Mesothelial cell of epicardium (in vitro differentiated cells): Measurements from ENCODE around the gene TMEM43. TPM values are rescaled to one million over a fixed set of nuclear protein-coding genes. Genes with fewer than 3 reads are reported as not detected.

ENCODE experiments used
- DNase-seq, 2 experiments: peaks; one replicate each; pipeline ENCODE4 v3.0.0; 2021; ENCODE audit warnings: low spot score in 2 of 2; ENCODE audit not compliant: unreplicated experiment in 2 of 2
- H3K27ac Mint-ChIP-seq: 2 replicates; pipeline ENCODE4 v1.8.0; 2021; ENCODE audit warnings: mixed read lengths
- H3K27me3 Mint-ChIP-seq: 2 replicates; pipeline ENCODE4 v1.8.0; 2021; ENCODE audit warnings: low read depth, mixed read lengths
- H3K36me3 Mint-ChIP-seq: 2 replicates; pipeline ENCODE4 v1.8.0; 2021; ENCODE audit warnings: mixed read lengths
- H3K4me1 Mint-ChIP-seq: 2 replicates; pipeline ENCODE4 v1.8.0; 2021; ENCODE audit warnings: mixed read lengths
- H3K4me3 Mint-ChIP-seq: 2 replicates; pipeline ENCODE4 v1.8.0; 2021; ENCODE audit warnings: mild to moderate bottlenecking, moderate library complexity, mixed read lengths
- H3K9me3 Mint-ChIP-seq: 2 replicates; pipeline ENCODE4 v1.8.0; 2021; ENCODE audit warnings: mixed read lengths
- CTCF ChIP-seq: fragments of 200-600 bp; sonication (generic); IDR thresholded peaks from one replicate; pipeline ENCODE4 v1.5.0; 2021; ENCODE audit warnings: antibody characterized with exemption; ENCODE audit not compliant: unreplicated experiment
- total RNA-seq: library from RNA; stranded (reverse); gene quantifications from 3 replicates; pipeline ENCODE4 v1.2.1, GENCODE V29; 2021

Gene TMEM43
- total RNA-seq, 1 donor from 2014 or later = 50.0 TPM

GRCh38 chr3:14126017-14126886 is 1.4 kb downstream of the TMEM43 start:
- Mint-ChIP-seq H3K9me3 (no peaks in the 10 kb centered on the region), H3K27me3 (no peaks in the 10 kb centered on the region), H3K27ac (peak overlapping the region; percentile 100), H3K4me1 (peaks cover 41% of the 10 kb centered on the region), H3K4me3 (peak overlapping the region; percentile 100), H3K36me3 (peaks cover 20% of the 10 kb centered on the region)
- DNase-seq = no peak
- no peak for TF ChIP-seq CTCF

- H3K4me3 Mint-ChIP-seq = peak overlapping the region; percentile 100
- H3K9me3 Mint-ChIP-seq = no peaks in the 10 kb centered on the region
- H3K36me3 Mint-ChIP-seq = peaks cover 22% of the 10 kb centered on the region
- H3K27me3 Mint-ChIP-seq = no peaks in the 10 kb centered on the region
- no peak for TF ChIP-seq CTCF
- peak overlapping the region; percentile 100 for H3K27ac Mint-ChIP-seq
- H3K4me1 Mint-ChIP-seq = peaks cover 35% of the 10 kb centered on the region
- DNase-seq = peak in 1 of 2 experiments; percentile 10
Observed at GRCh38 chr3:14126887-14127505, 2.1 kb downstream of the TMEM43 start.

- H3K27me3 Mint-ChIP-seq = no peaks in the 10 kb centered on the region
- H3K4me1 Mint-ChIP-seq = peaks cover 29% of the 10 kb centered on the region
- H3K36me3 Mint-ChIP-seq = peaks cover 23% of the 10 kb centered on the region
- TF ChIP-seq CTCF = no peak
- peak in 1 of 2 experiments; percentile 6 for DNase-seq
- H3K27ac Mint-ChIP-seq = peak overlapping the region; percentile 5
- H3K4me3 Mint-ChIP-seq = peak overlapping the region; percentile 3
- no peaks in the 10 kb centered on the region for H3K9me3 Mint-ChIP-seq
Observed at GRCh38 chr3:14127516-14128161, 2.8 kb downstream of the TMEM43 start.

- Mint-ChIP-seq H3K27me3 (no peaks in the 10 kb centered on the region), H3K36me3 (peaks cover 23% of the 10 kb centered on the region), H3K9me3 (no peaks in the 10 kb centered on the region), H3K4me3 (no peak overlapping the region), H3K4me1 (peaks cover 20% of the 10 kb centered on the region), H3K27ac (no peak overlapping the region)
- DNase-seq = no peak
- TF ChIP-seq CTCF = no peak
Observed at GRCh38 chr3:14128724-14129123, 3.9 kb downstream of the TMEM43 start.

- H3K9me3 Mint-ChIP-seq = no peaks in the 10 kb centered on the region
- no peak overlapping the region for H3K27ac Mint-ChIP-seq
- no peak for TF ChIP-seq CTCF
- peaks cover 23% of the 10 kb centered on the region for H3K36me3 Mint-ChIP-seq
- H3K4me1 Mint-ChIP-seq = peaks cover 16% of the 10 kb centered on the region
- H3K27me3 Mint-ChIP-seq = no peaks in the 10 kb centered on the region
- no peak overlapping the region for H3K4me3 Mint-ChIP-seq
- DNase-seq = no peak
Observed at GRCh38 chr3:14129296-14129695, 4.4 kb downstream of the TMEM43 start.
